Measurements from ENCODE around the gene ATG16L1. TPM values are rescaled to one million over a fixed set of nuclear protein-coding genes. Genes with fewer than 3 reads are reported as not detected.
A peak's percentile ranks its signal among the peaks of the same experiment; 100 is the strongest.

ATG16L1 gene
- total RNA-seq, 1 experiment from 2014 or later, result 52.3 TPM

DNA sequence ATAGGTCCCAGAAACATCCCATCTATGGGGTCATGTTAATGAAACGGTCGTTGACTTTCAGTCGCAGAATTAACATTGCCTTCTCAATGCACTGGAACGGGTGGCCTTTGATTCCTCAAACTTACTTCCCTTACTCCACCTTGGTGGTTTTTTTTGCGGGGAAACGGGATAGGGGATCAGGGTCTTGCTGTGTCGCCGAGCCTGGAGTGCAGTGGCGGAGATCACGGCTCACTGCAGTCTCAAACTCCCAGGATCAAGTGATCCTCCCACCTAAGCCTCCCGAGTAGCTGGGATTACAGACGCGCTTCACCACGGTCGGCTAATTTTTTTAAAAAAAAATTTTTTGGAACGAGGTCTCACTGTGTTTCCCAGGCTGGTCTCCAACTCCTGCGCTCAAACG lies 754 bp downstream of the ATG16L1 start:
- H3K27me3 ChIP-seq (ENCODE audit: control insufficient read depth, insufficient read depth, low read length), result no peaks in the 10 kb centered on the region
- no TSS peak for BruUV-seq (replicated peaks)
- CTCF ChIA-PET, result interaction anchor here (1.1 kb wide), 1 partner anchor 399 kb away, joined by 3 read pairs; no protein-coding TSS in a partner anchor
- peak overlapping the region; percentile 55 to 98 for H3K4me3 ChIP-seq (ENCODE audit: low read depth in 2 of 2, low read length in 2 of 2)
- DNase-seq (ENCODE audit: low read depth, low spot score) (no peak), ATAC-seq (no peak)
- intact Hi-C loops (cut with micrococcal nuclease; ENCODE audit: unreplicated experiment), result loop anchor here (5.0 kb wide), 1 partner anchor 270 kb away; no protein-coding TSS in a partner anchor
- TF ChIP-seq TCF7L2 (IDR thresholded peaks at IDR 0.05; ENCODE audit: low read depth, low read length), result no peak
- TF ChIP-seq CTCF (IDR thresholded peaks at IDR 0.05), result no peak
- no peak for TF ChIP-seq POLR2AphosphoS5 (IDR thresholded peaks at IDR 0.05; ENCODE audit: low read depth, low read length)
- TF ChIP-seq SIN3A (IDR thresholded peaks at IDR 0.05; ENCODE audit: borderline replicate concordance, insufficient read depth, low read depth, low read length), result no peak
- TF ChIP-seq REST (IDR thresholded peaks at IDR 0.05; ENCODE audit: insufficient read depth in 1 of 2, low read depth in 2 of 2, low read length in 1 of 2), result no peak
- POLR2A ChIA-PET, result no interaction called here
- H3K36me3 ChIP-seq (ENCODE audit: control insufficient read depth, insufficient read depth, low read length), result peaks cover 10% of the 10 kb centered on the region
- H3K4me1 ChIP-seq (ENCODE audit: control insufficient read depth, insufficient read depth, low read length), result peaks cover 29% of the 10 kb centered on the region
- H3K9me3 ChIP-seq (ENCODE audit: control insufficient read depth, insufficient read depth, low read depth, low read length), result peaks cover 10% of the 10 kb centered on the region; the same call in 1 of the 2 replicates
- in situ Hi-C loops (cut with HindIII; ENCODE audit: low pct_unique_long_range_greater_than_20kb, low sequenced_read_pairs), result no loop called here
- H3K27ac ChIP-seq (ENCODE audit: low read length), result peak overlapping the region; percentile 94

- ATAC-seq (no peak), DNase-seq (ENCODE audit: low read depth, low spot score) (no peak)
- Histone ChIP-seq H3K4me1 (ENCODE audit: control insufficient read depth, insufficient read depth, low read length) (peaks cover 24% of the 10 kb centered on the region), H3K36me3 (ENCODE audit: control insufficient read depth, insufficient read depth, low read length) (peaks cover 12% of the 10 kb centered on the region), H3K9me3 (ENCODE audit: control insufficient read depth, insufficient read depth, low read depth, low read length) (peaks cover 9% of the 10 kb centered on the region; the same call in 1 of the 2 replicates), H3K27ac (ENCODE audit: low read length) (no peak overlapping the region), H3K27me3 (ENCODE audit: control insufficient read depth, insufficient read depth, low read length) (no peaks in the 10 kb centered on the region), H3K4me3 (ENCODE audit: low read depth in 2 of 2, low read length in 2 of 2) (no peak overlapping the region)
- BruUV-seq (replicated peaks), result no TSS peak
- POLR2A ChIA-PET, result no interaction called here
- in situ Hi-C loops (cut with HindIII; ENCODE audit: low pct_unique_long_range_greater_than_20kb, low sequenced_read_pairs), result no loop called here
- intact Hi-C loops (cut with micrococcal nuclease; ENCODE audit: unreplicated experiment), result no loop called here
- TF ChIP-seq POLR2AphosphoS5 (IDR thresholded peaks at IDR 0.05; ENCODE audit: low read depth, low read length), result no peak
- no peak for TF ChIP-seq SIN3A (IDR thresholded peaks at IDR 0.05; ENCODE audit: borderline replicate concordance, insufficient read depth, low read depth, low read length)
- TF ChIP-seq CTCF (IDR thresholded peaks at IDR 0.05), result no peak
- TF ChIP-seq REST (IDR thresholded peaks at IDR 0.05; ENCODE audit: insufficient read depth in 1 of 2, low read depth in 2 of 2, low read length in 1 of 2), result no peak
- TF ChIP-seq TCF7L2 (IDR thresholded peaks at IDR 0.05; ENCODE audit: low read depth, low read length), result no peak
- CTCF ChIA-PET, result no interaction called here
These were observed 3.7 kb downstream of the ATG16L1 start for GRCh38 chr2:233255151-233255550.
